HT-29 (cell line): ENCODE results near the gene MAT1A. TPM values are rescaled to one million over a fixed set of nuclear protein-coding genes. Genes with fewer than 3 reads are reported as not detected.
"Not testable (repeated sequence)": the region's sequence is repeated elsewhere in the genome, so short reads cannot be mapped to it uniquely, and the experiment has no call there.

Experiments
- DNase-seq: peaks from one replicate; pipeline ENCODE4 v3.0.0-alpha.2; 2015; ENCODE audit warnings: low spot score
- total RNA-seq: library from RNA; depleted of rRNA; stranded (reverse); fragments of >200 nt; shearing (Covaris generic); gene quantifications from 2 replicates; pipeline ENCODE4 v1.2.3, GENCODE V29; 2014; rRNA removed

Gene MAT1A
- 0.03 TPM in 1 of 2 replicates, not detected in the other for total RNA-seq

DNA sequence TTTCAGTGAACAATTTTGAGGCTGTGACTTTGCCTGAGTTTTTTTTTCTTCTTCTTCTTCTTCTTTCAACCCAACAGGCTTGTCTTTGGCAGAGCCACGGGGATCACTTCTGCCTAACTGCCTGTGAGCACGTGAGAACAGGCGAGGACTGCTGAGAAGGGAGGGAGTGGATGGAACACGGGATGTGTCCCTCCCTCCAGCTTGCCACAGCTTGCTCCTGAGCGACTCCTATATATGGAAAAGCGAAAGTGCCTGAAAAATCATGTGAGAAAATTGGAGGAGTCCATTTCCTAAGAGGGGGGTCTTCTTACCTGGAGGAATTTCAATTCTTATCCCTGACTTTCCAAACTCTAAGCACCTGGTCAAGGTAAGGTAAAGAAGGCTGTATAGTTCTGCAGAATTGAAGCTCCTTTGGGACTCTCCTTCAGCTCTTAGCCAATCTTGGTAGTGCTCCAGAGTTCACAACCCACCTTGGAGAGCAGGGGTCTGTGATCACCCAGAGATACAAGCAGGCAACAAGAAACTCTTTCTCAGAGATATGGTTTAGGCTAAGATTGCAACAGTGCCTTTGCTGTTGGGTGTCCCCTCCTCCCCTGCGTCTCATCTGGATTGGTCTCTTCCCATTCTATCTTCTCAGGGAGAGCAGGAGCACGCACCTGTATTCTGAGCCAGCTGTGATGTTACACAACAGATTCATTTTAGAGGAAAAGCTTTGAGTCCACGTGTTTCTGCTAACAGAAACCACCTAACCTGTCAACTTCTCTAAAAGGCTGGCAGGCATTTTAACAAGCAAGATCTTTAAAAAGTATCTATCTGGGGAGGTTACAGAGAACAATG is at the start of gene MAT1A:
TSS of gene MAT1A (minus strand) at position 208 of the 837 bp plus-strand sequence. CDS start 235 bp downstream, outside the sequence.
- peak; percentile 12 for DNase-seq

DNA sequence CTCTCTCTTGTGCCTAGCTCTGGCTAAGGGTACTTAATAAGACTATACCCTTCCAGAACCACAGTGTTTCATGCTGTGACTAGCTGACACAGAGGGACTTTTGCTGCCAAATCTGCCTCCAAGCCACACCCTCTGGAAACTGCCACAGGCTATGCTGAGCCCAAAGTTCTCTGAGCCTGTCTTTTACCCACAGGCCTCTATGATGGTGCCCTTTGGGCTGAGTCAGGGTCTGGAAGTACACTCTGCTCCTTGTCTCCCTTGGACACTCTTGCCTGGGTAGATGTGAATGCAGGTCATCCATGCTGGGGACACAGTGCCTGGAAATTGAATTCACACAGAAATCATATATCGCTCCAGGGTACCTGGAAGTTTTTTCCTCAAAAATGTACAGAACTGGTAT is 44.5 kb upstream of the MAT1A start:
- DNase-seq, result no peak

DNA sequence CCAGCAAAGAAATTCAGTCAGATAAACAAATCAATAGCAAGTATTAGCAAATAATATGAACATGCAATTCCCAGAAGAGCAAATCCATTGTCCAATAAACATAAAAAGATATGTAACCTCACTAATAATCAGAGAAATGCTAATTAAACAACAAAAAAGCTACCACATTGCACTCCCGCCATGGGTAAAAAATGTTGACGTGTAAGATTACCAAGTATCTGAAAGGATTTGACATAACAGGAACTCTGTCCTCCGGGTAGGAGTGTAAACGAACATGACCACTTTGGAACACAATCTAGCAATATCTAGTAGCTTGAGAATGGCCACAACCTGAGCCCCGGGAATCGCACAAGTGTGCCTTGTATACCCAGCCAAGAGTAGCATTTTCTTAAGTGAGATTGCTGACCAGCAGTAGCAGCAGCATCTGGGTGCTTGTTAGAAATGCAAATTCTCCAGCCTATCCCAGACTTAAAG is 35.5 kb upstream of the MAT1A start:
- DNase-seq, result no peak

- DNase-seq, result no peak
Measured at GRCh38 chr10:80324086-80324485, 34.6 kb upstream of the MAT1A start.

DNA sequence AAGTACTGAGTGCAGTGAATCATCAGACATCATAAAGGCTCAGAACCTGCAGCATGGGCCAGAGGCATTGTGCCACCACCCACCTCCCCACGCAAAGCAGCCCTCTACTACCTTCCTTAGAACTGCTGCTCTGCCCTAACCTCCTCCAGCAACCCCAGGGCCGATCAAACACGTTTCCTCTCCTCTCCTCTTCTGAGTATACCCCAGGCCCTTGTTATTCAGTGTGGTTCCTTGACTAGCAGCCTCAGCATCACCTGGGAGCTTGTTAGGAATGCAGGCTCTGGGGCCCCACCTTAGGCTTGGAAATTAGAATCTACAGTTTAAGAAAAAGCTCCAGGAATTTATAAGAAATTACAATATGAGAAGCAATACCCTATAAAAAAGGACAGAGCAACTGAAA is 33.9 kb upstream of the MAT1A start:
- DNase-seq, result no peak

DNA sequence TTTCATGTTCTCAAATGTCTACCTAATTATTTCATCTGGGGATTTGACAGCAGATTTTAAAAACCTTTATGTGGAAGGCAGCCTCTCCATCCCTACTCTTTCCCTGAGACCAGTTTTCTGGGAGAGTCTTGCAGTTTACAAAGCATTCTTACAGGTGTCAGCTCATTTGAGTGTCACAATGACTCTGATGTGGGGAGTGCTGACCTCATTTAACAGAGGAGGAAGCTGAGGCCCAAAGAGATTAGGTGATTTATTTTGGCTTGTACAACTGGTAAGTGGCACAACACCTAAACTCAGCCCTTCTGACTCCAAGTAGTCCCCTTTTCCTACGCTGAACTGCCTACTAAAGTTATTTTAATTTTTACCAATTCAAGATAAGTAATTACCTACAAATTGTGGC is 33.3 kb upstream of the MAT1A start:
- DNase-seq, result no peak

- DNase-seq, result no peak
Measured at GRCh38 chr10:80322158-80322557, 32.7 kb upstream of the MAT1A start.

- DNase-seq, result no peak
Measured at GRCh38 chr10:80321183-80321582, 31.7 kb upstream of the MAT1A start.

GRCh38 chr10:80320377-80320776 is 30.9 kb upstream of the MAT1A start:
- DNase-seq, result no peak

GRCh38 chr10:80319725-80320290 is 30.4 kb upstream of the MAT1A start:
- DNase-seq, result no peak

- DNase-seq, result no peak
Measured at GRCh38 chr10:80319318-80319717, 29.9 kb upstream of the MAT1A start.

GRCh38 chr10:80318742-80319141 is 29.3 kb upstream of the MAT1A start:
- no peak for DNase-seq

DNA sequence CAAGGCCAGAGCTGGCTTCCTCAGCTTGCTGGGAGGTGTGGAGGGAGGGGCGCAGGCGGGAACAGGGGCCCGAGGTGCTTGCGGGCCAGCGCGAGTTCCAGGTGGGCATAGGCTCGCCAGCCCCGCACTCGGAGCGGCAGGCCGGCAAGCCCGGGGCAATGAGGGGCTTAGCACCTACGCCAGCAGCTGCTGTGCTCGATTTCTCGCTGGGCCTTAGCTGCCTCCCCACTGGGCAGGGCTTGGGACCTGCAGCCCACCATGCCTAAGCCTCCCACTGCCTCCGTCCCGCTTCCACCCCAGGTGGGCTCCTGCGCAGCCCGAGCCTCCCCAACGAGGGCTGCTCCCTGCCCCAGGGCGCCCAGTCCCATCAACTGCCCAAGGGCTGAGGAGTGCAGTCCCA is 25.9 kb upstream of the MAT1A start:
- DNase-seq, result no peak

DNA sequence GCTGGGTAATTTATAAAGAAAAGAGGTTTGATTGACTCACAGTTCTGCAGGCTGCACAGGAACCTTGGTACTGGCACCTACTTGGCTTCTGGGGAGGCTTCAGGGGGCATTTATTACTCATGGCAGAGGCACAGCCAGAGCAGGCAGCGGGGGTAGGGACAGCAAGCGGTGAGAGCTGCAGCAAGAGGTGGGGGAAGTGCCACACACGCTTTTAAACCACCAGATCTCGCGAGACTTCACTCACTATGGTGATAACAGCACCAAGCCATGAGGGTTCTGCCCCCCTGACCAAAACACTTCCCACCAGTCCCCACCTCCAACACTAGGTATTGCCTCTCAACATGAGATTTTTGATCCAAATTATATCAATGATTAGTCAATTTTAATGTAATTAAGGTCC is 24.1 kb upstream of the MAT1A start:
- no peak for DNase-seq

GRCh38 chr10:80305989-80306388 is 16.5 kb upstream of the MAT1A start:
- not testable (repeated sequence) for DNase-seq

DNA sequence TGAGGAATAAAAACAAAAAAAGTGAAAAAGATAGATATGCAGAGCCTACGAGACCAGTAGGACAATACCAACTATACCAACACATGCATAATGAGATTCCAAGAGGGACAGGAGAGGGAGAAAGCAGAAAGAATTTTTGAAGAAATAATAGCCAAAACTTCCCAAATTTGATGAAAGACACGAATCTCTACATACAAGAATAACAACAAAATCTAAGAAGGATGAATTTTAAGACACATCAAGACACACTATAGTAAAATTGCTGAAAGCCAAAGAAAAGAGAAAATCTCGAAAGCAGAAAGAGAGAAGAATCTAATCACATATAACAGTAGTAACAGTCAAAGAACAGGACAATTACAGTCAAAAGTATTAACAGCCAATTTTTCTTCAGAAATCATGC is 7.5 kb upstream of the MAT1A start:
- DNase-seq, result no peak

DNA sequence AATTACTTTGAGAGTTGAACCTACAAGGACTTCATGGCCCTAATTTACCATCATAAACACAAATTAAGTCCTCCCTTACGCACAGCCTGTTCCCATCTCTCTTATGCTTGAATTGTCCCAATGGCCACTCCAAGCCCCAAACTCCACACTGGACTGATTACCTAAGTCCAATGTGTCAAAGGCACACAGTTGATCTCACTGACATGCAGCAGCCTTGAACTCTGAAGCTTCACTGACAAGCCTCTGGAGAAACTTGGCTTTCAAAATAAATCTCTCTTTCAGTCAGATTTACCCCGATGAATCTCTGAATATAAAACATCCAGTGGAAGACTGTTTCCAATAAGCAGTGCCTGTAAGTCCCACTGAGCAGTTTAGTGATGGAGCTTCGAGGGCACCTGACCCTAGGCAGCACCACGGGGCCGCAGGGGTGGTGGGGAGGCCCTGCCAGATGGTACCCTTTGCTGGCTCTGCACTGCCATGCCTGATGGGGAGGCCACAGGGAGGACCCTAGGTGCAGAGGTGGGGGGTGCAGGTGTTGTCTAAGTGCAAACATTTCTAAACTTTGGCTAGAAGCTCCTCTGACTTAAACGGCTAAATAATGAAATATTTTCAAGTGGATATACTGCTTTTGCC is 3.3 kb upstream of the MAT1A start:
- DNase-seq, result no peak

GRCh38 chr10:80290474-80291220 is 1.2 kb upstream of the MAT1A start:
- DNase-seq, result no peak

DNA sequence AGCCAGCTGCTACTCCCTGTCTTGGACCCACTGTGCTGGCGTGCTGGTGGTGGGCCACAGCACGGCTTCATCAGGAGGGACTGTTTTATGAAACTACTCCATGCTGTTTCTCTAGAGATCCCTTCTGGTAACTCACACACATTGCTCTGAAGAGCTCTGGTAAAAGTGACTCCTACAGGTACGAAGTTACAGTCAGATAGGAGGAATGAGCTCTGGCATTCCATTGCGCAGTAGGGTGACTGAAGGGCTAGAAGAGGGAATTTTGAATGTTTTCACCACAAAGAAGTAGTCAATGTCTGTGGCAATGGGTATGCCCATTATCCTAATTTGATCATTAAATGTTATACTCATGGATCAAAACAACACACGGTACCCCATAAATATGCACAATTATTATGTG is 609 bp downstream of the MAT1A start:
- no peak for DNase-seq

DNA sequence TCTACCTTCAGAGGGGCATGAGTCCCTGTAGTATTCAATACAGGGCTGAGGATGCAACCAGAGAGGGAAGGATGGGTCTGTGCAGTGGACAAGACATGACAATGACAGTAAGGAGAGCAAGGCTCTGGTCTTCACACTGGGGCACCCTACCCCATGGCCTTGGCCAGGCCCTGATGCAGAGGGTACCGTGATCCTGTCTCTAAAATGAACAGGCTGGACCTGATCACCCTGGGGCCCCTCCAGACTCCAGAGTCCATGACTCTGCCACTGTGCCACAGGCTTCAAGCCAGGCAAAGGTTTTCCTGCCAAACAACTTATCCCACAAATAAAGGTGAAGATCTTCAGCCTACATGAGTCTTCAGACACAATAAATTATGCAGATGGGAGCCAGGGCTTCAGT is 4.9 kb downstream of the MAT1A start:
- DNase-seq, result no peak

DNA sequence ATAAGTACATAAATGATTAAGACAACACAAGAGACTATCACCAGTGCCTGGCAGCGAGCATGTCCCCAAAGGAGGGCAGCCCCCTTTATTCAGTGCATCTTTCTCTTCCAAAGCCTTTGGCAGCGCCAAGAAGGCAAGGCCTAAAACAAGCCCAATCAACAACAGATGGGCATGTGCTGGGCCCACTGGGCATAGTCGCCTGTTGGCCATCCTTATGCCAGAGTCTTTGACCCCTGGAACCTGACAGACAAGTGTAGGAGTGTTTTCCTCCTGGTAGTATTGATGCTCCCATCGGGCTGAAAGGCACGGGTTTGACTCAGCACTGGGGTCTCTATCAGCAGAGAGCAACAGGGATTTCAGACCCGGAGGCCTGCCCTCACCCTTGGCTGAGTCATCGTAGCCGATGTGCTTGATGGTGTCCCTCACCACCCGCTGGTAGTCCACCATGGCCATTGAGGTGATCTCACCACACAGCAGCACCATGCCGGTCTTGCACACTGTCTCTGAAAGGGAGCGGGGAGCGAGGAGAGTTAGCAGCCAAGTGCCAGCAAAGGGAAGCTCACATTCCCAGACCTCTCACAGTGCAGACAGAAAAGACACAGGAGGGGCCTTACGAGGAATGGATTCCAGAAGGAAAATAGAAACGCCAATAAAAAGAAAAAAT is 5.8 kb downstream of the MAT1A start:
- no peak for DNase-seq
